HG02852 (cell line): ENCODE measurements around the gene PTGFR.

Experiments
- ATAC-seq: cut with Tn5 transposase; IDR thresholded peaks from one replicate; pipeline ENCODE4 v1.9.1; 2021; ENCODE audit warnings: mild to moderate bottlenecking, moderate library complexity; ENCODE audit not compliant: unreplicated experiment

PTGFR gene

GRCh38 chr1:78519446-78519845 is 28.7 kb downstream of the PTGFR start:
- no peak for ATAC-seq

- no peak for ATAC-seq
Measured at GRCh38 chr1:78520216-78520615, 29.4 kb downstream of the PTGFR start.

- ATAC-seq: no peak
Measured at GRCh38 chr1:78520843-78521242, 30.1 kb downstream of the PTGFR start.

- ATAC-seq: no peak
Measured at GRCh38 chr1:78522136-78522535, 31.4 kb downstream of the PTGFR start.

- ATAC-seq: no peak
Measured at GRCh38 chr1:78526496-78526895, 35.7 kb downstream of the PTGFR start.

- ATAC-seq: no peak
Measured at GRCh38 chr1:78527706-78528105, 36.9 kb downstream of the PTGFR start.

- no peak for ATAC-seq
Measured at GRCh38 chr1:78533527-78533926, 42.8 kb downstream of the PTGFR start.

GRCh38 chr1:78535286-78535685 is 44.5 kb downstream of the PTGFR start:
- no peak for ATAC-seq

- ATAC-seq: no peak
Measured at GRCh38 chr1:78536427-78536826, 45.7 kb downstream of the PTGFR start.

GRCh38 chr1:78540048-78540447 is 49.3 kb downstream of the PTGFR start:
- ATAC-seq: no peak

- no peak for ATAC-seq
Measured at GRCh38 chr1:78541479-78541878, 50.7 kb downstream of the PTGFR start.

- ATAC-seq: no peak
Measured at GRCh38 chr1:78543941-78544643, 53.3 kb downstream of the PTGFR start.

- no peak for ATAC-seq
Measured at GRCh38 chr1:78547081-78547480, 56.3 kb downstream of the PTGFR start.

GRCh38 chr1:78549331-78549730 is 58.6 kb downstream of the PTGFR start:
- ATAC-seq: no peak

GRCh38 chr1:78549891-78550290 is 59.1 kb downstream of the PTGFR start:
- no peak for ATAC-seq

GRCh38 chr1:78553859-78554258 is 63.1 kb downstream of the PTGFR start:
- no peak for ATAC-seq

- ATAC-seq: no peak
Measured at GRCh38 chr1:78554840-78555239, 64.1 kb downstream of the PTGFR start.

- peak; percentile 51 for ATAC-seq
Measured at GRCh38 chr1:78559680-78560079, 68.9 kb downstream of the PTGFR start.

- no peak for ATAC-seq
Measured at GRCh38 chr1:78560811-78561210, 70.0 kb downstream of the PTGFR start.

GRCh38 chr1:78561856-78562255 is 71.1 kb downstream of the PTGFR start:
- ATAC-seq: no peak

- no peak for ATAC-seq
Measured at GRCh38 chr1:78565393-78565792, 74.6 kb downstream of the PTGFR start.

- no peak for ATAC-seq
Measured at GRCh38 chr1:78570539-78570938, 79.8 kb downstream of the PTGFR start.
